Endothelial cell of umbilical vein (primary cell): ENCODE measurements around the gene ZDBF2.

ENCODE experiments used
- EZH2 ChIP-seq: IDR thresholded peaks from 2 replicates; pipeline ENCODE4 v1.6.1; 2012; ENCODE audit warnings: borderline replicate concordance, low read depth, mild to moderate bottlenecking, moderate library complexity, low read length, inconsistent platforms; ENCODE audit not compliant: severe bottlenecking
- FOS ChIP-seq: IDR thresholded peaks from 2 replicates; pipeline ENCODE4 v1.6.1; 2011; ENCODE audit warnings: mild to moderate bottlenecking, low read length, moderate library complexity, borderline replicate concordance; ENCODE audit not compliant: insufficient read depth
- TF ChIP-seq, protein P1 (sequence below), 2 donors: IDR thresholded peaks; 1 replicate in 1 of 2; 2 replicates in 1 of 2; pipeline ENCODE4 v1.5.1; 2011; ENCODE audit warnings: low read length in 2 of 2, mild to moderate bottlenecking in 2 of 2, moderate library complexity in 2 of 2, control low read depth in 1 of 2, inconsistent platforms in 1 of 2, low read depth in 1 of 2; ENCODE audit not compliant: insufficient read depth in 1 of 2; ENCODE audit errors: extremely low read depth in 1 of 2

DNA sequence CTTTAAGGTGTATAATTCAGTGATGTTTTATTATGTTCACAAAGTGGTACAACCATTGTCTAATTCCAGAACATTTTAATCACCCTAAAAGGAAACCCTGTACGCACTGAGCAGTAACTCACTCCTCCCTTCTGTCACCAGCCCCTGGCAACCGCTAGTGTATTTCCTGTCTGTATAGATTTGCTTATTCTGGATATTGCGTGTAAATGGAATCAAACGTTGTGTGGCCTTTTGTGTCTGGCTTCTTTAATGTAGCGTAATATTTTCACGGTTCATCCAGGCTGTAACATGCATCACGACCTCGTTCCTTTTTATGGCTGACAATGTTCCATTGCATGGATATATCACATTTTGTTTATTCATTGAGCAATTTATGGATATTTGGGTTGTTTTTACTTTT is 8.3 kb downstream of the ZDBF2 start:
- TF ChIP-seq EZH2 (no peak), FOS (no peak)
- TF ChIP-seq, protein P1, sequence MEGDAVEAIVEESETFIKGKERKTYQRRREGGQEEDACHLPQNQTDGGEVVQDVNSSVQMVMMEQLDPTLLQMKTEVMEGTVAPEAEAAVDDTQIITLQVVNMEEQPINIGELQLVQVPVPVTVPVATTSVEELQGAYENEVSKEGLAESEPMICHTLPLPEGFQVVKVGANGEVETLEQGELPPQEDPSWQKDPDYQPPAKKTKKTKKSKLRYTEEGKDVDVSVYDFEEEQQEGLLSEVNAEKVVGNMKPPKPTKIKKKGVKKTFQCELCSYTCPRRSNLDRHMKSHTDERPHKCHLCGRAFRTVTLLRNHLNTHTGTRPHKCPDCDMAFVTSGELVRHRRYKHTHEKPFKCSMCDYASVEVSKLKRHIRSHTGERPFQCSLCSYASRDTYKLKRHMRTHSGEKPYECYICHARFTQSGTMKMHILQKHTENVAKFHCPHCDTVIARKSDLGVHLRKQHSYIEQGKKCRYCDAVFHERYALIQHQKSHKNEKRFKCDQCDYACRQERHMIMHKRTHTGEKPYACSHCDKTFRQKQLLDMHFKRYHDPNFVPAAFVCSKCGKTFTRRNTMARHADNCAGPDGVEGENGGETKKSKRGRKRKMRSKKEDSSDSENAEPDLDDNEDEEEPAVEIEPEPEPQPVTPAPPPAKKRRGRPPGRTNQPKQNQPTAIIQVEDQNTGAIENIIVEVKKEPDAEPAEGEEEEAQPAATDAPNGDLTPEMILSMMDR (IDR thresholded peaks at IDR 0.05; ENCODE audit: extremely low read depth in 1 of 2, insufficient read depth in 1 of 2, low read depth in 1 of 2, low read length in 2 of 2): no peak
